Breast epithelium (tissue), 3 donors: Measurements from ENCODE around the gene PRKG1.

Source experiments
- CTCF ChIP-seq, 3 donors: fragments of 450-650 bp; IDR thresholded peaks; one replicate each; pipeline ENCODE4 v1.5.1; 2016 to 2017; ENCODE audit warnings: antibody characterized with exemption in 3 of 3, mild to moderate bottlenecking in 3 of 3, moderate library complexity in 3 of 3
- POLR2A ChIP-seq: fragments of 450-650 bp; IDR thresholded peaks from one replicate; pipeline ENCODE4 v1.6.1; 2016; ENCODE audit warnings: antibody characterized with exemption, mild to moderate bottlenecking, moderate library complexity
- POLR2AphosphoS5 ChIP-seq, 3 donors: sonication (generic); formaldehyde crosslinking; IDR thresholded peaks; one replicate each; pipeline ENCODE4 v1.6.1; 2017; ENCODE audit warnings: antibody characterized with exemption in 3 of 3

DNA sequence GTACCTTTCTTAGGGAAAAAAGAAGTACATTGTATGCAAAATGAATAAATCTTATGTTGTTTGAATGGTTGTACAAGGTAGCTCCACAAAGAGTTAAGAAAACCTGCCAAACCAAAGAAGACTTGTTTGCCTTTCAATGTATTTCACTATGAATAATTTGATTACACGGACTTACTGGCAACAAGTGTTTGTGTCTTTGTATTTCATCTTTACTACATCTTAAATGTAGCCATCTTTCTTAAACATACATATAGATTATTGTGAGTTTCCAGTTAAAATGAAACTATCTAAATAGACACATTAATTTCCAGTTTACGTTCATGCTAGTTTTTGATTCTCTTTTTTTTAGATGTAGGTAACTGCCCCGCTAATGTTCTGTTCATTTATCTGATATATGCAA, 2.8 kb downstream of the PRKG1 start:
- no peak for TF ChIP-seq POLR2A
- TF ChIP-seq CTCF (IDR thresholded peaks at IDR 0.05) = no peak
- no peak for TF ChIP-seq POLR2AphosphoS5 (IDR thresholded peaks at IDR 0.05)
